ENCODE data around the gene FAM118B.

FAM118B gene

GRCh38 chr11:126211236-126212088, at the start of gene FAM118B, which contains the start of gene RPUSD4:
FAM118B (plus strand) TSS chr11:126211782; CDS start chr11:126235002, 23,220 bp downstream.
RPUSD4 (minus strand) TSS chr11:126211650; CDS start chr11:126211638, 12 bp downstream.
- peak; percentile 78 to 89 for DNase-seq

GRCh38 chr11:126162306-126163030, 49.1 kb upstream of the FAM118B start:
- DNase-seq = no peak

- no peak for DNase-seq
Measured at GRCh38 chr11:126163074-126163700, 48.4 kb upstream of the FAM118B start.

GRCh38 chr11:126163779-126164178, 47.8 kb upstream of the FAM118B start:
- DNase-seq = no peak

- DNase-seq = no peak
Measured at GRCh38 chr11:126164781-126165180, 46.8 kb upstream of the FAM118B start.

GRCh38 chr11:126165311-126165720, 46.3 kb upstream of the FAM118B start:
- DNase-seq = no peak

- DNase-seq = no peak
Measured at GRCh38 chr11:126165757-126166156, 45.8 kb upstream of the FAM118B start.

GRCh38 chr11:126166413-126166812, 45.2 kb upstream of the FAM118B start:
- no peak for DNase-seq

- no peak for DNase-seq
Measured at GRCh38 chr11:126167488-126167887, 44.1 kb upstream of the FAM118B start.

- no peak for DNase-seq
Measured at GRCh38 chr11:126169291-126169690, 42.3 kb upstream of the FAM118B start.

- DNase-seq = no peak
Measured at GRCh38 chr11:126172596-126173038, 39.0 kb upstream of the FAM118B start.

- no peak for DNase-seq
Measured at GRCh38 chr11:126173257-126173656, 38.3 kb upstream of the FAM118B start.

- DNase-seq = no peak
Measured at GRCh38 chr11:126174816-126175215, 36.8 kb upstream of the FAM118B start.

- no peak for DNase-seq
Measured at GRCh38 chr11:126175393-126175792, 36.2 kb upstream of the FAM118B start.

GRCh38 chr11:126176853-126177470, 34.6 kb upstream of the FAM118B start:
- no peak for DNase-seq

- no peak for DNase-seq
Measured at GRCh38 chr11:126181939-126182730, 29.4 kb upstream of the FAM118B start.

- no peak for DNase-seq
Measured at GRCh38 chr11:126182787-126183445, 28.7 kb upstream of the FAM118B start.

- no peak for DNase-seq
Measured at GRCh38 chr11:126185259-126186024, 26.1 kb upstream of the FAM118B start.

GRCh38 chr11:126186025-126186698, 25.4 kb upstream of the FAM118B start:
- no peak for DNase-seq

Data from SW 1271 (cell line).